Fibroblast of lung (primary cell): ENCODE results near the gene DLGAP4. TPM values are rescaled to one million over a fixed set of nuclear protein-coding genes. Genes with fewer than 3 reads are reported as not detected.

Experiments
- DNase-seq, 2 donors: peaks; one replicate each; pipeline versions ENCODE4 v3.0.0 to v3.0.0-alpha.2; 2010; ENCODE audit warnings: low read depth in 2 of 2
- H2AFZ ChIP-seq: 2 replicates; pipeline ENCODE4 v1.5.1; 2012; ENCODE audit warnings: low read length, control low read depth, inconsistent platforms
- H3K27ac ChIP-seq: 2 replicates; pipeline ENCODE4 v1.5.1; 2011; ENCODE audit warnings: low read length, control low read depth; ENCODE audit not compliant: insufficient read depth
- H3K27me3 ChIP-seq: 2 replicates; pipeline ENCODE4 v1.5.1; 2011; ENCODE audit warnings: mild to moderate bottlenecking, low read length; ENCODE audit not compliant: control insufficient read depth, insufficient read depth
- H3K36me3 ChIP-seq: 2 replicates; pipeline ENCODE4 v1.5.1; 2011; ENCODE audit warnings: low read length; ENCODE audit not compliant: control insufficient read depth, insufficient read depth
- H3K4me1 ChIP-seq: 2 replicates; pipeline ENCODE4 v1.5.1; 2011; ENCODE audit warnings: low read length; ENCODE audit not compliant: control insufficient read depth, insufficient read depth; ENCODE audit errors: extremely low read depth
- H3K4me2 ChIP-seq: 2 replicates; pipeline ENCODE4 v1.5.1; 2011; ENCODE audit warnings: low read length, control low read depth; ENCODE audit not compliant: insufficient read depth; ENCODE audit errors: extremely low read depth
- H3K4me3 ChIP-seq, 4 experiments: fragments of 200-600 bp in 1 of 4; sonication (generic) in 1 of 4; replicated peaks in 1 of 4; 2 replicates each; pipeline ENCODE4 v1.5.1; 2011 to 2016; ENCODE audit warnings: low read length in 4 of 4, low read depth in 3 of 4, mild to moderate bottlenecking in 3 of 4, control low read depth in 2 of 4, inconsistent platforms in 1 of 4, mixed read lengths in 1 of 4; ENCODE audit not compliant: insufficient read depth in 1 of 4; ENCODE audit errors: control extremely low read depth in 1 of 4
- H3K79me2 ChIP-seq: 2 replicates; pipeline ENCODE4 v1.5.1; 2012; ENCODE audit warnings: mild to moderate bottlenecking, low read length, inconsistent platforms; ENCODE audit not compliant: control insufficient read depth, insufficient read depth
- H3K9ac ChIP-seq: 2 replicates; pipeline ENCODE4 v1.5.1; 2011; ENCODE audit warnings: mild to moderate bottlenecking, low read length, control low read depth; ENCODE audit not compliant: insufficient read depth
- H3K9me3 ChIP-seq: 2 replicates; pipeline ENCODE4 v1.5.1; 2012; ENCODE audit warnings: low read depth, low read length; ENCODE audit not compliant: control insufficient read depth, insufficient read depth
- H4K20me1 ChIP-seq: 2 replicates; pipeline ENCODE4 v1.5.1; 2011; ENCODE audit warnings: low read length; ENCODE audit not compliant: control insufficient read depth, insufficient read depth; ENCODE audit errors: extremely low read depth
- EZH2 ChIP-seq: IDR thresholded peaks from 2 replicates; pipeline ENCODE4 v1.5.1; 2012; ENCODE audit warnings: low read length, control low read depth, mild to moderate bottlenecking; ENCODE audit errors: missing control alignments
- polyA plus RNA-seq, 2 donors: library from polyadenylated mRNA; depleted of rRNA in 1 of 2; stranded (reverse) in 1 of 2; unstranded in 1 of 2; fragments of >200 nt; gene quantifications; 2 replicates each; pipeline ENCODE4 v1.2.1, GENCODE V29; 2011 to 2012; ENCODE audit warnings: missing spikeins in 1 of 2
- total RNA-seq: library from RNA; depleted of rRNA; stranded (reverse); fragments of >200 nt; gene quantifications from 2 replicates; pipeline ENCODE4 v1.2.1, GENCODE V29; 2014
- TF ChIP-seq, protein P1 (sequence below), 2 donors: IDR thresholded peaks in 1 of 2; conservative IDR thresholded peaks in 1 of 2; 1 replicate in 1 of 2; 2 replicates in 1 of 2; pipeline ENCODE4 v1.5.1; 2011 to 2012; ENCODE audit warnings: low read length in 2 of 2, control low read depth in 1 of 2, inconsistent platforms in 1 of 2, low read depth in 1 of 2, mild to moderate bottlenecking in 1 of 2

The DLGAP4 gene
- total and polyA plus RNA-seq, 2 donors (not counting 1 experiment from before 2014, with no cell fraction given), result 25.9 to 26.9 TPM

DNA sequence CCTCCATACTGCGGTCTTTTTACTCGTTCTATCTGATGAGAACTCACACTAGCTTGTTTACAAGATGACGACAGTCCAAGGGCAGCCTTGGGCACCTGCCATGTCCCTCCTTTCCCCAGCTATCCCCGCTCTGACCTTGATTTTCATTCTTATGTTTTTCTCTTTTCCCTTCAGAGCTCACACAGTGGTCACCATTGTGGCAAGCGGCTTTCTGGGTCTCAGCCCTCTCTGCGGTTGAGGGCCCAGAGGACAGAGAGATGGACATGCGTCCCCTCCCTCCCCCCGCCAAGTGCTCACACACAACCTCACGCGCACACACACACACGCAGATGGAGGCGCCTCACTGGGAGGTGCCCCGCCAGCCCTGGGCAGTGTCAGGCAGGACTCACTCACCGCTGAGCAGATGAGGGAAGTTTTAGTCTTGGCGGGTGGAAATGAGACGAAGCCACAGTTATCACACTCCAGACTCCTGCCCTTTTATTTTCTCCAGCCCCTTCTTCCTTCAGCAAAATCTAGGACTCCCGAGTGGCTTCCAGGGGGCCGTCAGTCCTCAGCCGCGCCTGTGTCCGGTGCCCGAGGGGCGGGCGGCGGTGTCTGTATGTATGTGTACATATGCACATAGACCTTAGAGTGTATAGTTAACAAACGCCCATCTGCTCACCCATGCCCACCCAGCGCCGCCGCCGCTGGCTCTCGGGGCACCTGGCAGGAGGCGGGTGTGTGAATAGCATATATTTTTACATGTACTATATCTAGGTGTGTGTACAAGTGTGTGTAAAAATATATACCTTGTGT lies 221.4 kb downstream of the DLGAP4 start:
- Histone ChIP-seq H3K4me3 (no peak overlapping the region), H4K20me1 (no peaks in the 10 kb centered on the region), H3K27ac (no peak overlapping the region), H3K9ac (no peak overlapping the region), H3K79me2 (peaks cover 1% of the 10 kb centered on the region), H3K27me3 (no peaks in the 10 kb centered on the region), H3K4me1 (no peaks in the 10 kb centered on the region), H3K9me3 (no peaks in the 10 kb centered on the region), H3K4me2 (no peak overlapping the region), H3K36me3 (peaks cover 30% of the 10 kb centered on the region), H2AFZ (no peak overlapping the region)
- no peak for TF ChIP-seq EZH2
- TF ChIP-seq, protein P1, sequence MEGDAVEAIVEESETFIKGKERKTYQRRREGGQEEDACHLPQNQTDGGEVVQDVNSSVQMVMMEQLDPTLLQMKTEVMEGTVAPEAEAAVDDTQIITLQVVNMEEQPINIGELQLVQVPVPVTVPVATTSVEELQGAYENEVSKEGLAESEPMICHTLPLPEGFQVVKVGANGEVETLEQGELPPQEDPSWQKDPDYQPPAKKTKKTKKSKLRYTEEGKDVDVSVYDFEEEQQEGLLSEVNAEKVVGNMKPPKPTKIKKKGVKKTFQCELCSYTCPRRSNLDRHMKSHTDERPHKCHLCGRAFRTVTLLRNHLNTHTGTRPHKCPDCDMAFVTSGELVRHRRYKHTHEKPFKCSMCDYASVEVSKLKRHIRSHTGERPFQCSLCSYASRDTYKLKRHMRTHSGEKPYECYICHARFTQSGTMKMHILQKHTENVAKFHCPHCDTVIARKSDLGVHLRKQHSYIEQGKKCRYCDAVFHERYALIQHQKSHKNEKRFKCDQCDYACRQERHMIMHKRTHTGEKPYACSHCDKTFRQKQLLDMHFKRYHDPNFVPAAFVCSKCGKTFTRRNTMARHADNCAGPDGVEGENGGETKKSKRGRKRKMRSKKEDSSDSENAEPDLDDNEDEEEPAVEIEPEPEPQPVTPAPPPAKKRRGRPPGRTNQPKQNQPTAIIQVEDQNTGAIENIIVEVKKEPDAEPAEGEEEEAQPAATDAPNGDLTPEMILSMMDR (conservative IDR thresholded peaks at IDR 0.05 in 1 of 2, IDR thresholded peaks at IDR 0.05 in 1 of 2; ENCODE audit: low read depth in 1 of 2, low read length in 2 of 2), result no peak
- peak in 1 of 2 donors; percentile 42 for DNase-seq

DNA sequence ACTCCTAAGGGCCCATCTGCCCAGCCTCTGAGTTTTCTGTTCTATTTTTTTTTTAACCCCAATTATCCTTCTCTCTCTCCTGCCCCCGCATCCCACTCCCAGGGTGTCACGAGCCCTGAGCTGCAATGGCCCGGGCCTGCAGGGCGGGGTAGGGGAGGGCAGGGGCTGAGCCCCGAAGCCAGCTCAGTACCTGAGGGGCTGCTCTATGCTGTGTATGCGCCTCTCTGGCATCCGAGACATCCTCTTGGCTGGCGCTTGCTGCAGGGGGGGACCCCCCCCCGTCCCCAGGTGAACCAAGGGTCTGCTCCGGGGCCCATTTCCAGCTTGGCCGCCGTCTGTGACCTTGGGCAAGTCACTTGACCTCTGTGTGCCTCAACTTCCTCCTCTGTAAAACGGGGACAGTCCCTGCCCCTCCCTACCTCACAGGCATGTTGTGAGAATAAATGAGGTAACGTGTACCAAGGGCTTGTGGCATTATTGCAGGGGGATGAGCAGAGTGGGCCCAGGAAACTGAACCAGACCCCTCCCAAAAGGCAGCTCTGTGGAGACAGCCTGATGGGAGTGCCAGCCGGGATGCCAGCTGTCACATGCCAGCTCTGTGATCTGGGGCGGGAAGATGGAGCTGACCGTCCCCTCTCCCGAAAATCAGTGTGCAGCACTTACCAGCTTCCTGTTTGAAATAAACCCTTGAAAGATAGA lies 222.2 kb downstream of the DLGAP4 start:
- no peaks in the 10 kb centered on the region for H3K27me3 ChIP-seq
- H2AFZ ChIP-seq, result no peak overlapping the region
- no peak for TF ChIP-seq EZH2
- TF ChIP-seq, protein P1 (conservative IDR thresholded peaks at IDR 0.05 in 1 of 2, IDR thresholded peaks at IDR 0.05 in 1 of 2; ENCODE audit: low read depth in 1 of 2, low read length in 2 of 2), result no peak
- no peak overlapping the region for H3K4me3 ChIP-seq
- no peaks in the 10 kb centered on the region for H3K4me1 ChIP-seq
- no peaks in the 10 kb centered on the region for H4K20me1 ChIP-seq
- no peaks in the 10 kb centered on the region for H3K9me3 ChIP-seq
- DNase-seq, result no peak
- no peak overlapping the region for H3K27ac ChIP-seq
- H3K9ac ChIP-seq, result no peak overlapping the region
- H3K4me2 ChIP-seq, result no peak overlapping the region
- no peaks in the 10 kb centered on the region for H3K79me2 ChIP-seq
- H3K36me3 ChIP-seq, result peaks cover 30% of the 10 kb centered on the region

DNA sequence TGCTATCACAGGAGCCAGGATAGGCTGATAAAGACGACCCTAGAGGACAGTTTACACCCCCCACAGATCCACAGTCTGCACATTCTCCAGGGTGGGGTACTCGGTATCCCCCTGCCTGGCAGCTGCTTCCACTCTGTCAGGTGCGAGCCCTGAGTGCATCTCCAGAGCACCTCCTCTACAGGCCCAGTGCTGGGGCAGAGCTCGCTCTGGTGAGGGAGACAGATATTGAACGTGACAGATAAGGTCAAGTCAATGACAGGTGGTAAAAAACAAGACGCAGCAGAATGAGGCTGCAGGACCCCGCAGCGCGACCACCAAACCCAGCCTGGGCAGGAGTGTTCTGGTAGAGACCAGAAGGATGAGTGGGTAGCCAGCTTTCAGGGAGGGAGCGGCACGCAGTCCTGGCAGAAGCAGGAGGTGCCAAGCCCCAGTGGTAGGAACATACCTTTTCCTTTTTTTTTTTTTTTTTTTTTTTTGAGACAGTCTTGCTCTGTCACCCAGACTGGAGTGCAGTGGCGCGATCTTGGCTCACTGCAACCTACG lies 222.8 kb downstream of the DLGAP4 start:
- no peak overlapping the region for H2AFZ ChIP-seq
- no peak overlapping the region for H3K9ac ChIP-seq
- H3K9me3 ChIP-seq, result no peaks in the 10 kb centered on the region
- no peak overlapping the region for H3K4me2 ChIP-seq
- TF ChIP-seq, protein P1 (conservative IDR thresholded peaks at IDR 0.05 in 1 of 2, IDR thresholded peaks at IDR 0.05 in 1 of 2; ENCODE audit: low read depth in 1 of 2, low read length in 2 of 2), result no peak
- no peak for TF ChIP-seq EZH2
- no peak for DNase-seq
- no peak overlapping the region for H3K4me3 ChIP-seq
- H3K36me3 ChIP-seq, result peaks cover 30% of the 10 kb centered on the region
- no peaks in the 10 kb centered on the region for H3K27me3 ChIP-seq
- H4K20me1 ChIP-seq, result no peaks in the 10 kb centered on the region
- no peak overlapping the region for H3K27ac ChIP-seq
- H3K79me2 ChIP-seq, result no peaks in the 10 kb centered on the region
- H3K4me1 ChIP-seq, result no peaks in the 10 kb centered on the region
